A549 (cell line): ENCODE results near the gene UBB.

ENCODE experiments used
- CTCF ChIP-seq: fragments of >200 bp; sonication (Bioruptor Twin); formaldehyde crosslinking; IDR thresholded peaks from 3 replicates; pipeline ENCODE4 v1.5.1; 2016
- MAX ChIP-seq: IDR thresholded peaks from 2 replicates; pipeline ENCODE4 v1.6.1; 2012
- MYC ChIP-seq: IDR thresholded peaks from 2 replicates; pipeline ENCODE4 v1.6.1; 2012; ENCODE audit warnings: mild to moderate bottlenecking, inconsistent platforms, low read length, improper control_type of control experiment, borderline replicate concordance
- POLR2A ChIP-seq: IDR thresholded peaks from 2 replicates; pipeline ENCODE4 v1.6.1; 2012; ENCODE audit warnings: mild to moderate bottlenecking, low read length
- ZSCAN20 ChIP-seq: fragments of 250-450 bp; sonication (Bioruptor Pico); IDR thresholded peaks from 2 replicates; pipeline ENCODE4 v1.8.0; 2022; ENCODE audit warnings: mild to moderate bottlenecking, moderate library complexity

- TF ChIP-seq ZSCAN20 = no peak
- TF ChIP-seq POLR2A = no peak
- TF ChIP-seq CTCF = no peak
- no peak for TF ChIP-seq MYC
- no peak for TF ChIP-seq MAX
Measured at GRCh38 chr17:16418685-16419068, 37.8 kb downstream of the UBB start.
